RWPE2 (cell line): Measurements from ENCODE around the gene ZNF513.

Experiments used
- ATAC-seq: fragments of 200-7000 bp; cut with Tn5 transposase; 3 replicates; pipeline ENCODE4 v1.9.1; 2021; ENCODE audit warnings: low read depth
- DNase-seq: peaks from one replicate; pipeline ENCODE4 v3.0.0-alpha.2; 2020; ENCODE audit warnings: low spot score
- H3K27ac ChIP-seq: fragments of 450-650 bp; 2 replicates; pipeline ENCODE4 v1.5.1; 2017; ENCODE audit warnings: mild to moderate bottlenecking; ENCODE audit not compliant: poor library complexity, severe bottlenecking
- H3K27me3 ChIP-seq: fragments of 250-450 bp; sonication (Bioruptor Pico); 2 replicates; pipeline ENCODE4 v1.5.1; 2021; ENCODE audit warnings: mild to moderate bottlenecking, moderate library complexity; ENCODE audit not compliant: insufficient read depth, poor library complexity, severe bottlenecking
- H3K36me3 ChIP-seq: fragments of 250-450 bp; sonication (Bioruptor Pico); 2 replicates; pipeline ENCODE4 v1.5.1; 2020; ENCODE audit warnings: low read depth, mild to moderate bottlenecking, moderate library complexity
- H3K4me1 ChIP-seq: fragments of 250-450 bp; sonication (Bioruptor Pico); 2 replicates; pipeline ENCODE4 v1.5.1; 2021; ENCODE audit warnings: mild to moderate bottlenecking, moderate library complexity; ENCODE audit not compliant: insufficient read depth, poor library complexity, severe bottlenecking
- H3K4me3 ChIP-seq: fragments of 250-450 bp; sonication (Bioruptor Pico); 2 replicates; pipeline ENCODE4 v1.5.1; 2021; ENCODE audit warnings: mild to moderate bottlenecking, moderate library complexity; ENCODE audit not compliant: severe bottlenecking
- H3K9me3 ChIP-seq: fragments of 250-450 bp; sonication (Bioruptor Pico); 2 replicates; pipeline ENCODE4 v1.5.1; 2021; ENCODE audit warnings: mild to moderate bottlenecking, moderate library complexity; ENCODE audit not compliant: severe bottlenecking
- TF ChIP-seq, protein P1 (sequence below): fragments of 450-650 bp; IDR thresholded peaks from one replicate; pipeline ENCODE4 v1.5.1; 2017; ENCODE audit warnings: mild to moderate bottlenecking, moderate library complexity; ENCODE audit not compliant: poor library complexity, severe bottlenecking

Gene ZNF513

GRCh38 chr2:27398962-27399361 lies 18.4 kb upstream of the ZNF513 start:
- H3K9me3 ChIP-seq = no peaks in the 10 kb centered on the region
- peaks cover 46% of the 10 kb centered on the region for H3K36me3 ChIP-seq
- TF ChIP-seq, protein P1, sequence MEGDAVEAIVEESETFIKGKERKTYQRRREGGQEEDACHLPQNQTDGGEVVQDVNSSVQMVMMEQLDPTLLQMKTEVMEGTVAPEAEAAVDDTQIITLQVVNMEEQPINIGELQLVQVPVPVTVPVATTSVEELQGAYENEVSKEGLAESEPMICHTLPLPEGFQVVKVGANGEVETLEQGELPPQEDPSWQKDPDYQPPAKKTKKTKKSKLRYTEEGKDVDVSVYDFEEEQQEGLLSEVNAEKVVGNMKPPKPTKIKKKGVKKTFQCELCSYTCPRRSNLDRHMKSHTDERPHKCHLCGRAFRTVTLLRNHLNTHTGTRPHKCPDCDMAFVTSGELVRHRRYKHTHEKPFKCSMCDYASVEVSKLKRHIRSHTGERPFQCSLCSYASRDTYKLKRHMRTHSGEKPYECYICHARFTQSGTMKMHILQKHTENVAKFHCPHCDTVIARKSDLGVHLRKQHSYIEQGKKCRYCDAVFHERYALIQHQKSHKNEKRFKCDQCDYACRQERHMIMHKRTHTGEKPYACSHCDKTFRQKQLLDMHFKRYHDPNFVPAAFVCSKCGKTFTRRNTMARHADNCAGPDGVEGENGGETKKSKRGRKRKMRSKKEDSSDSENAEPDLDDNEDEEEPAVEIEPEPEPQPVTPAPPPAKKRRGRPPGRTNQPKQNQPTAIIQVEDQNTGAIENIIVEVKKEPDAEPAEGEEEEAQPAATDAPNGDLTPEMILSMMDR = no peak
- ATAC-seq (no peak), DNase-seq (no peak)
- H3K4me3 ChIP-seq = no peak overlapping the region
- H3K27me3 ChIP-seq = no peaks in the 10 kb centered on the region
- H3K27ac ChIP-seq = no peak overlapping the region
- H3K4me1 ChIP-seq = no peaks in the 10 kb centered on the region

DNA sequence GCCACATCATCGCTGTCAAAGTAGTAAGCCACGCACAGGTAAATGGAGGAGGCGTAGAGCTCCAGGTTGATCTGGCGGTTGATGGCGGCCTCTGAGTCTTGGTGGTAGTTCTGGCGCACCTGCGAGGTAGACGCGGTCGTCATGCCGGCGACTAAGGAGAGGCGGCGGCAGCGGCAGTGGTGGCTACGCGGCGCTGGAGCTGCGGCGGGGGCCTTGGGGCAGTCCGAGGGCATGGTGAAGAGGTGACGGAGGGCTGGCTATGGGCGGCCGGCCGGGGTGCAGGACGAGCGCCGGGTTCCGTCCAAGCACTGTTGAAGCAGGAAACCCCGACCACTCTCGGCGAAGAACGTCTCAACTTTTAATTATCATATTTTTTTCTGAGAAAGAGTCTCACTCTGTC lies 12.7 kb upstream of the ZNF513 start:
- H3K27ac ChIP-seq = no peak overlapping the region
- no peaks in the 10 kb centered on the region for H3K27me3 ChIP-seq
- H3K4me3 ChIP-seq = no peak overlapping the region
- no peaks in the 10 kb centered on the region for H3K4me1 ChIP-seq
- ATAC-seq (no peak), DNase-seq (no peak)
- peaks cover 15% of the 10 kb centered on the region for H3K36me3 ChIP-seq
- TF ChIP-seq, protein P1 = no peak
- no peaks in the 10 kb centered on the region for H3K9me3 ChIP-seq

- no peak for DNase-seq
- no peak overlapping the region for H3K27ac ChIP-seq
- no peak overlapping the region for H3K4me3 ChIP-seq
- TF ChIP-seq, protein P1 = no peak
- no peaks in the 10 kb centered on the region for H3K27me3 ChIP-seq
- no peaks in the 10 kb centered on the region for H3K4me1 ChIP-seq
- H3K9me3 ChIP-seq = no peaks in the 10 kb centered on the region
- peaks cover 31% of the 10 kb centered on the region for H3K36me3 ChIP-seq
- ATAC-seq = no peak
Observed at GRCh38 chr2:27390822-27391679, 10.5 kb upstream of the ZNF513 start.

DNA sequence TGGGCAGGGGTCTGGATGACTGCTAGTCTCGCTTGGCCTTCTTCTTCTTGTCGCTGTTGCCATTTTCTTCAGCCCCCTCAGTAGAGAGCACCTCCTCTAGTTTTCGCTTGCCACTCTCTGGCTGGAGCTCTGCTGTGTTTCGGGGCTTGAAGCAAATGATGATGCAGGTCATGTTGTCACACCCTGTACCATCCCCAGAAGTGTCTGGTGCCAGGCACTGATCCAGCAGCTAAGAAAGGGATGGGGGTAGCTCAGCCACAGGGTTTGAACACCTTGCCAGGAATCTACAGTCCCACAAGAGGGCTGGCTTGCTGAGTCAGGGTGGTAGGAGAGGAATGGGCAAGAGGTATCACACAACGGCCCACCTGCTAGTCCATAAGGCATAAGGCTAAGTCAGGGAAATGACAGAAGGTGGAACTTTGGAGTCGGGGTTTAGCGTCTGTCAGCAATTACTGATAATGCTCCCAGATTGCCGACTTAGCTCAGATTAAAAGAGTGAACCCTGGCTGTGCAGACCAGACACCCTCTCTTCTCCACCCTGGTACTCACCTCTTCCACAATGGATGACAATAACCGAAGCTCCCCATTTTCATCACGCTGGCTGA lies 1.1 kb upstream of the ZNF513 start:
- DNase-seq = peak; percentile 22
- TF ChIP-seq, protein P1 = no peak
- peaks cover 10% of the 10 kb centered on the region for H3K4me1 ChIP-seq
- peaks cover 83% of the 10 kb centered on the region for H3K36me3 ChIP-seq
- H3K4me3 ChIP-seq = no peak overlapping the region
- H3K27me3 ChIP-seq = no peaks in the 10 kb centered on the region
- no peak for ATAC-seq
- H3K27ac ChIP-seq = peak overlapping the region; percentile 71
- H3K9me3 ChIP-seq = no peaks in the 10 kb centered on the region
